Mucosa of descending colon (tissue), 3 donors: Measurements from ENCODE around the gene CDC42SE2. TPM values are rescaled to one million over a fixed set of nuclear protein-coding genes. Genes with fewer than 3 reads are reported as not detected.

Source experiments
- ATAC-seq: fragments of 200-7000 bp; cut with Tn5 transposase; one replicate; pipeline ENCODE4 v1.9.1; 2020; ENCODE audit warnings: mild to moderate bottlenecking, moderate library complexity
- DNase-seq, 3 donors: peaks; one replicate each; pipeline ENCODE4 v3.0.0-alpha.2; 2020
- H3K36me3 ChIP-seq: fragments of 200-600 bp; one replicate; pipeline ENCODE4 v1.8.0; 2021; ENCODE audit warnings: low read depth, mild to moderate bottlenecking
- H3K4me1 ChIP-seq: fragments of 200-600 bp; one replicate; pipeline ENCODE4 v1.8.0; 2021; ENCODE audit warnings: low read depth, mild to moderate bottlenecking
- H3K4me3 ChIP-seq: fragments of 200-600 bp; one replicate; pipeline ENCODE4 v1.8.0; 2021; ENCODE audit warnings: mild to moderate bottlenecking
- H3K9me3 ChIP-seq: fragments of 200-600 bp; one replicate; pipeline ENCODE4 v1.8.0; 2021; ENCODE audit warnings: mild to moderate bottlenecking
- intact Hi-C, 2 donors: fragments of 100-400 bp; cut with DNase I in 1 of 2; cut with micrococcal nuclease in 1 of 2; formaldehyde crosslinking; loops; one replicate each; pipeline versions ENCODE4 v1.11.0 to v1.11.1; 2022; cut with DNase I, micrococcal nuclease
- long read RNA-seq, 2 donors: library from polyadenylated mRNA; unstranded; transcript quantifications; one replicate each; pipeline ENCODE4 v2.0.0, GENCODE V29; 2019 to 2021
- total RNA-seq, 3 donors: library from RNA; stranded (reverse); fragmentation: NEBNext Ultra II Directional in 2 of 3; extraction: Animal tissue kit (Norgen Biotek cat#: 25700) in 2 of 3; gene quantifications; one replicate each; pipeline versions ENCODE4 v1.2.1 to v1.2.4, GENCODE V29; 2021 to 2023
- TF ChIP-seq, protein P1 (sequence below): fragments of 200-600 bp; IDR thresholded peaks from one replicate; pipeline ENCODE4 v1.8.0; 2022; ENCODE audit warnings: antibody characterized with exemption, mild to moderate bottlenecking
- donor health status: DM: no; HTN: no; CAD: no; lungs with moderate emphysema.
- donor health status: DM: no; HTN: no; CAD: no.
- donor health status: DM: no; HTN: yes; CAD: no.

The CDC42SE2 gene, protein sequence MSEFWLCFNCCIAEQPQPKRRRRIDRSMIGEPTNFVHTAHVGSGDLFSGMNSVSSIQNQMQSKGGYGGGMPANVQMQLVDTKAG
- 100 to 1,000 TPM in 2 of 3 donors, 10 to 100 TPM in 1; 60.5 to 116 (median 101) TPM for total RNA-seq
- long read RNA-seq, donor 1, full-length matches to known transcripts, result 4 of 53 reads
- long read RNA-seq, donor 1, partial matches to known transcripts, result 1 of 53 reads
- long read RNA-seq, donor 1, other reads (novel, unspliced or antisense), result 48 of 53 reads
- long read RNA-seq, donor 2, partial matches to known transcripts, result 3 of 43 reads
- long read RNA-seq, donor 2, other reads (novel, unspliced or antisense), result 35 of 43 reads

DNA sequence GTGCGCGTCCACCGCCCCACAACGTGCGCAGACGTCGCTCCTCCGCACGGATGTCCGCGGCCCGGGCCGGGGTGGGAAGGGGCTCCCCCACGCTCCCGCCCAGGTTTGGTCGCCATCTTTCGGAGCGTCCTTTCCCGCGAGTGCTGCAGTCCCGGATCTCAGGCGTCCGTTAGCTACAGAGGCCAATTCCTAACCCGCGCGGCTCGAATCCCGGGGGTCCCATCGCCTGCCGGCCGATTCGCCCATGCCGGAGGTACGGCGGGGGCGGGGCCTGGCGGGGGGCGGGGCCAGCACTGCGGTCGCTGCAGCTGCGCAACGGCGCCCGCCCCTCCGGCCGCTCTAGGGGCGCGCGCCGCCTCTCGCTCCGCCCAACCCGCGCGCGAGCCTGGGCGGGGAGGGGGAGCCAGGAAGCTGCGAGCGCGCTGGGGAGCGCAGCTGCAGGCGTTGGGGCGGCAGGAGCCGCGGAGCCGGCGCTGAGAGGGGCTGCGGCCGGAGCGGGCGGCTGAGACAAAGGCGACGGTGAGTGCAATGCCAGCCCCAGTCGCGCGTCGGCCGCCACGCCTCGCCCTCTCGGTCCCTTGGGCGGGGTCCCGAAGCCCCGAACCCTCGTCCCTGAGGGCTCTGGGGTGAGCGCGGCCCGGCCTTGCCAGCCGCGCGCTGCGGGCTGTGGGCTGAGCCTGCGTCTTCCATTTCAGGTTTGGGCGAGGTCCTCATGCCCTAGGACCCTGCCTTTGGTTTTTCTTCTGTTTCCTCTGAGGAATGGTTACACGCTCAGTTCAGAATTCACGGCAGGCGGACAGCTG is at the start of gene CDC42SE2:
Gene CDC42SE2, plus strand, starts transcription at position 406 of the 803 bp plus-strand sequence. CDS start 95,441 bp downstream, outside the sequence.
- Histone ChIP-seq H3K36me3 (no peaks in the 10 kb centered on the region), H3K4me1 (peaks cover 17% of the 10 kb centered on the region), H3K9me3 (no peaks in the 10 kb centered on the region), H3K4me3 (peak within 1 kb of the TSS; percentile 77)
- TF ChIP-seq, protein P1, sequence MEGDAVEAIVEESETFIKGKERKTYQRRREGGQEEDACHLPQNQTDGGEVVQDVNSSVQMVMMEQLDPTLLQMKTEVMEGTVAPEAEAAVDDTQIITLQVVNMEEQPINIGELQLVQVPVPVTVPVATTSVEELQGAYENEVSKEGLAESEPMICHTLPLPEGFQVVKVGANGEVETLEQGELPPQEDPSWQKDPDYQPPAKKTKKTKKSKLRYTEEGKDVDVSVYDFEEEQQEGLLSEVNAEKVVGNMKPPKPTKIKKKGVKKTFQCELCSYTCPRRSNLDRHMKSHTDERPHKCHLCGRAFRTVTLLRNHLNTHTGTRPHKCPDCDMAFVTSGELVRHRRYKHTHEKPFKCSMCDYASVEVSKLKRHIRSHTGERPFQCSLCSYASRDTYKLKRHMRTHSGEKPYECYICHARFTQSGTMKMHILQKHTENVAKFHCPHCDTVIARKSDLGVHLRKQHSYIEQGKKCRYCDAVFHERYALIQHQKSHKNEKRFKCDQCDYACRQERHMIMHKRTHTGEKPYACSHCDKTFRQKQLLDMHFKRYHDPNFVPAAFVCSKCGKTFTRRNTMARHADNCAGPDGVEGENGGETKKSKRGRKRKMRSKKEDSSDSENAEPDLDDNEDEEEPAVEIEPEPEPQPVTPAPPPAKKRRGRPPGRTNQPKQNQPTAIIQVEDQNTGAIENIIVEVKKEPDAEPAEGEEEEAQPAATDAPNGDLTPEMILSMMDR, result no peak
- intact Hi-C loops, result loop anchor here (10.0 kb wide), 2 partner anchors 99 to 121 kb away; partner anchors contain the start of gene HINT1 (in 2 of the 2)
- ATAC-seq, result peak; percentile 96
- DNase-seq, result peak; percentile 90 to 93 (median 92)

DNA sequence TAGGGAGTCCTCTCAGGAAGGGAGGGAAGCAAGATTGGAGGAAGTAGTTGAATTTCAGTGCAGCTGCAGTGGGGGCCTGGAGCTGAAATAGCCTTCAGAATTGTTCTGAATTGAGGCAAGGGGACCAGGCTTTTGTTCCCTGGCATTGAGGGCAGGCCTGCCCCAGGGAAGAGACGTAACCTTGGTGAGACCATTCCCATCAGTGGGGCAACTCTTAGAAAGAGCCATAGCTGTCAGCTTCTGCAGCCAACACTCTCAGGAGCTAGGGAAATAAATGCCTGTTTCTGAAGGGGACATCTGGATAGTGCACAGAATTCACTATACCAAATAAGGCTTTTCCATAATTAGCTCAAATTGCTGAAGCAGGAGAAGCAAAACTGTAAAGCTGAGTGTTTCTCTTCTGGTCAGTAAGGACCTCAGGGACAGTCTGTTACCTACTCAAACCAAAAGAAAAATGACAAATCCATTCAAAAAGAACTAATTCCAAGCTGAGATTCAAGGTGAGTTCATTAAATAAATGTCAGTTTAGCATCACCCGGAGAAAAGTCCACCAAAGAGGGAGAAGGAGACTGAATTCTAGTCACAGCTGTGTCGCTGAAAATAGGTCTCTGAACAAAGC is 49.1 kb upstream of the CDC42SE2 start:
- no peak for DNase-seq
- intact Hi-C loops, result no loop called here
- no peak for ATAC-seq
- Histone ChIP-seq H3K4me3 (no peak overlapping the region), H3K4me1 (no peaks in the 10 kb centered on the region), H3K36me3 (no peaks in the 10 kb centered on the region), H3K9me3 (no peaks in the 10 kb centered on the region)
- TF ChIP-seq, protein P1, result no peak

DNA sequence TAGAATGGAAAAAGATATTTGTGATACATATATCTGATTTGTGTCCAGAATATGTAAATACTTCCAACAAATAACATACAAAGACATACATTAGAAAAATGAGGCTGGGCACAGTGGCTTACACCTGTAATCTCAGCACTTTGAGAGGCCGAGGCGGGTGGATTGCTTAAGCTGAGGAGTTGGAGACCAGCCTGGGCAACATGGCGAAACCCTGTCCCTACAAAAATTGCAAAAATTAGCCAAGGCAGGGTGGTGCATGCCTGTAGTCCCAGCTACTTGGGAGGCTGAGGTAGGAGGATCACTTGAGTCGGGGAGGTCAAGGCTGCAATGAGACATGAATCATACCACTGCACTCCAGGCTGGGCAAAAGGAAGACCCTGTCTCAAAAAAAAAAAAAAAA is 46.1 kb upstream of the CDC42SE2 start:
- TF ChIP-seq, protein P1, result no peak
- H3K36me3 ChIP-seq, result no peaks in the 10 kb centered on the region
- ATAC-seq (no peak), DNase-seq (no peak)
- H3K9me3 ChIP-seq, result no peaks in the 10 kb centered on the region
- H3K4me3 ChIP-seq, result no peak overlapping the region
- intact Hi-C loops, result no loop called here
- H3K4me1 ChIP-seq, result no peaks in the 10 kb centered on the region

DNA sequence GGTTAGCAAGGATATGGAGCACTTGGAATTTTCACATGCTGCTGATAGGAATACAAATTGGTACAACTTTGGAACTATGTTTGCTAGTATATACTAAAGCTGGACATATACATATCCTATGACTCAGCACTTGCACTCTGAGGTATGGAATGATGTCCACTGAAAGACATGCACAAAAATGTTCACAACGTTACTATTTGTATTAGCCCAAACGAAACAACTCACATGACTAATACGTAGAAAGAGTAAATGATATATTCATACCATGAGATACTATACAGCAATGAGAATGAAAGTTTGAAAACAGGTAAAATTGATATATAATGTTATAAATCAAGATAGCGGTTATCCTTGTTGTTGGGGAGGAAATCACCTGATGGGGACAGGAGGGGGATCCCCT is 45.5 kb upstream of the CDC42SE2 start:
- Histone ChIP-seq H3K9me3 (no peaks in the 10 kb centered on the region), H3K4me1 (peaks cover 1% of the 10 kb centered on the region), H3K4me3 (no peak overlapping the region), H3K36me3 (no peaks in the 10 kb centered on the region)
- no peak for ATAC-seq
- DNase-seq, result no peak
- TF ChIP-seq, protein P1, result no peak
- intact Hi-C loops, result no loop called here

DNA sequence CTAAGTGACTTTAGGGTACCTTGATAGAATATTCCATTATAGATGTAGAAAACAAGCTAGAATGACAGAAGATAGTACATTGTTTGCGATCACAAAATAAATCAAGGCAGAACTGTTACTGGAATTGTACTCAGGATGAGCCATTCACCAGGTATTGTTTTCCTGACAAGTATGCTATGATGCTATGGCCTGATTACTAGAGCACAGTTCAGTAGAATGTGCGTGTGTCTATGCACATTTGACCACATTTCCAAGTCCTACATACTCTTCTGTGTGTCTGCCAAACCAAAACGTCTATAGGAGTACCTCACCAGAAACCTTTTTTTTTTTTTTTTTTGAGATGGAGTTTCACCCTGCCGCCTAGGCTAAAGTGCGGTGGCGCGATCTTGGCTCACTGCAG is 43.3 kb upstream of the CDC42SE2 start:
- Histone ChIP-seq H3K4me1 (peaks cover 16% of the 10 kb centered on the region), H3K36me3 (no peaks in the 10 kb centered on the region), H3K4me3 (no peak overlapping the region), H3K9me3 (no peaks in the 10 kb centered on the region)
- intact Hi-C loops, result no loop called here
- ATAC-seq (no peak), DNase-seq (no peak)
- TF ChIP-seq, protein P1, result no peak
